Upper lobe of left lung (tissue), 4 donors: Measurements from ENCODE around the gene SMIM14.

Experiments used
- EP300 ChIP-seq, 4 donors: sonication (generic); formaldehyde crosslinking; IDR thresholded peaks; one replicate each; pipeline ENCODE4 v1.5.1; 2017; ENCODE audit warnings: antibody characterized with exemption in 4 of 4, control low read depth in 2 of 4
- POLR2A ChIP-seq, 4 donors: fragments of 450-650 bp; IDR thresholded peaks; one replicate each; pipeline ENCODE4 v1.5.1; 2016 to 2017; ENCODE audit warnings: antibody characterized with exemption in 4 of 4, mild to moderate bottlenecking in 2 of 4
- POLR2AphosphoS5 ChIP-seq, 2 donors: sonication (generic); formaldehyde crosslinking; IDR thresholded peaks; one replicate each; pipeline ENCODE4 v1.5.1; 2017; ENCODE audit warnings: antibody characterized with exemption in 2 of 2
- TF ChIP-seq, protein P1 (sequence below), 6 experiments: fragments of 450-650 bp in 4 of 6; fragments of 200-600 bp in 2 of 6; sonication (generic) in 2 of 6; IDR thresholded peaks; one replicate each; pipeline ENCODE4 v1.5.1; 2016 to 2019; ENCODE audit warnings: antibody characterized with exemption in 6 of 6

DNA sequence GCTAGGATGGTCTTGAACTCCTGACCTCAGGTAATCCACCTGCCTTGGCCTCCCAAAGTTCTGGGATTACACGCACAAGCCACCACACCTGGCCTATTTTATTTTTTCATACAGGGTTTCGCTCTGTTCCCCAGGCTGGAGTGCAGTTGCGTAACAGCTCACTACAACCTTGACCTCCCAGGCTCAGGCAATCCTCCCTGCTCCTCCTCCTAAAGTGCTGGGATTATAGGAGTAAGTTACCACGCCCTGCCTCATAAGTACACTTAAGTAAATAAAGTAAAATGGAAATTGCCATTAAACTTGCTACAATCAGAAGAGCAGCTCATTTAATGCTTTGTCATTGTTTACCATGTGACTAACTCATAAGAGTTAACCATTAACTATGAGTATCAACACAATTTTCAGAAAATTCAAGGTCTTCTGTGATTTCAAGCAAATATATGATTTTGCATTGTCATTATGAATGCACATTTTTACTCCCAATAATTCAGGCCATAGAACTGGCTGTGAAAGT, 123.7 kb downstream of the SMIM14 start:
- TF ChIP-seq, protein P1, sequence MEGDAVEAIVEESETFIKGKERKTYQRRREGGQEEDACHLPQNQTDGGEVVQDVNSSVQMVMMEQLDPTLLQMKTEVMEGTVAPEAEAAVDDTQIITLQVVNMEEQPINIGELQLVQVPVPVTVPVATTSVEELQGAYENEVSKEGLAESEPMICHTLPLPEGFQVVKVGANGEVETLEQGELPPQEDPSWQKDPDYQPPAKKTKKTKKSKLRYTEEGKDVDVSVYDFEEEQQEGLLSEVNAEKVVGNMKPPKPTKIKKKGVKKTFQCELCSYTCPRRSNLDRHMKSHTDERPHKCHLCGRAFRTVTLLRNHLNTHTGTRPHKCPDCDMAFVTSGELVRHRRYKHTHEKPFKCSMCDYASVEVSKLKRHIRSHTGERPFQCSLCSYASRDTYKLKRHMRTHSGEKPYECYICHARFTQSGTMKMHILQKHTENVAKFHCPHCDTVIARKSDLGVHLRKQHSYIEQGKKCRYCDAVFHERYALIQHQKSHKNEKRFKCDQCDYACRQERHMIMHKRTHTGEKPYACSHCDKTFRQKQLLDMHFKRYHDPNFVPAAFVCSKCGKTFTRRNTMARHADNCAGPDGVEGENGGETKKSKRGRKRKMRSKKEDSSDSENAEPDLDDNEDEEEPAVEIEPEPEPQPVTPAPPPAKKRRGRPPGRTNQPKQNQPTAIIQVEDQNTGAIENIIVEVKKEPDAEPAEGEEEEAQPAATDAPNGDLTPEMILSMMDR (IDR thresholded peaks at IDR 0.05) = no peak
- TF ChIP-seq POLR2A (IDR thresholded peaks at IDR 0.05) (no peak), EP300 (IDR thresholded peaks at IDR 0.05) (peak in 1 of 4 donors; percentile 55), POLR2AphosphoS5 (IDR thresholded peaks at IDR 0.05) (peak in 1 of 2 donors; percentile 32)
